ENCODE data around the gene MIPOL1.

GRCh38 chr14:37186865-37187264, 10.9 kb upstream of the MIPOL1 start:
- TF ChIP-seq POLR2A (IDR thresholded peaks at IDR 0.05) (no peak), CTCF (IDR thresholded peaks at IDR 0.05 in 8 of 11, conservative IDR thresholded peaks at IDR 0.05 in 3 of 11) (no peak), POLR2AphosphoS5 (IDR thresholded peaks at IDR 0.05) (no peak)
